Measurements from ENCODE around the gene PTGDS.
A peak's percentile ranks its signal among the peaks of the same experiment; 100 is the strongest.

Gene PTGDS

GRCh38 chr9:136977223-136977622 lies at the start of gene PTGDS:
Gene PTGDS, plus strand, starts transcription at chr9:136977504. Its CDS starts 75 bp downstream, at chr9:136977579.
- no peak for DNase-seq (ENCODE audit: low read depth)

GRCh38 chr9:136928591-136928990 lies 48.7 kb upstream of the PTGDS start:
- DNase-seq (ENCODE audit: low read depth): no peak

GRCh38 chr9:136930014-136930413 lies 47.3 kb upstream of the PTGDS start:
- no peak for DNase-seq (ENCODE audit: low read depth)

DNA sequence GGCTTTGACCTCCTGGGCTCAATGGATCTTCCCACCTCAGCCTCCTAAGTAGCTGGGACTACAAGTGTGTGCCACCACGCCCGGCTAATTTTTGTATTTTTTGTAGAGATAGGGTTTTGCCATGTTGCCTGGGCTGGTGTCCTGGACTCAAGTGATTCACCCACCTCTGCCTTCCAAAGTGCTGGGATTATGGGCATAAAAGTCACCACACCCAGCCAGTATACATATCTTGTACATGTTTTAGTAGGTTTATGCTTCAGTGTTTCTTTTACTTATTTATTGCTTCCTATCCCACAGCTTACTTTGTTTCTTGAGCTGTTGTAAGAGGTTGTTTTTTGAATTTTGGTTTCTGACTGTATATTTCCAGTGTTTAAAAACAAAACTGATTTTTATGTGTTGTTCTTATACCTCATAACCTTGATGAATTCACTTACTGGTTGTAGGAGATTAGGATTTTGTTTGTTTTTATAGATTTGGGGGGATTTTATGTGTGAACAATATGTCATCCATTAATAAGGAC lies 45.6 kb upstream of the PTGDS start:
- DNase-seq (ENCODE audit: low read depth): no peak

DNA sequence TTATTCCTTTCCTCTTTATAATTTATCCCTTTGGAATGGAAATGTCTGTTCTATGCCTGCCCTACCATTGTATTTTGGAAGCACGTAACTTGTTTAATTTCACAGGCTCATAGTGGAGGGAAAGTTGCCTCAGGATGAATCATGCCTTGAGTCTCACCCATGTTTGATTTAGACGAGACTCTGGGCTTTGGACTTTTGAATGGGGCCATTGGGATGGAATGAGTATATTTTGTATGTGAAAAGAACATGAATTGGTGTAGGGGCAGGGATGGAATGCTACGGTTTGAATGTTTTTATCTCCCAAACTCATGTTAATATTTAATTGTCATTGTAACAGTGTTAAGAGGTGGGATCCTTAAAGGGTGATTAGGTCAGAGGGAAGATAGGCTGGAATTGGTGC lies 43.0 kb upstream of the PTGDS start:
- DNase-seq (ENCODE audit: low read depth): no peak

DNA sequence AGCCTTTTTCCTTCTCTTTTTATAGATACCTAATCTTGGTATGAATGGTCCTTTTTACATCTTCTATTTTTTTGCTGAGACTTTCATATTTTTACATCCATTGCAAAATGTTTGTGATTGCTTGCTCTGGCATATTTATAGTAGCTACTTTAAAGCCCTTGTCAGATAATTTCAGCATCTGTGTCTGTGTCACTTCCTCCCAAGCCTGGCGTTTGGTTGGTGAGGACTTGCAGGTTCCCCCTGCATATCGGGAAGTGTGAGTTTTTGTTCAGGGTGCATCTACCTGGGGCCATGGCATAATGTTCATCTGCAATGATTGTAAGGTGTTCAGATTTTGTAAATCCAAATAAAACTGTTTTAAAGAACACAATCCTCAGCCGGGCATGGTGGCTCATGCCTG lies 41.7 kb upstream of the PTGDS start:
- no peak for DNase-seq (ENCODE audit: low read depth)

GRCh38 chr9:136936645-136937170 lies 40.6 kb upstream of the PTGDS start:
- no peak for DNase-seq (ENCODE audit: low read depth)

GRCh38 chr9:136937186-136938001 lies 39.9 kb upstream of the PTGDS start:
- no peak for DNase-seq (ENCODE audit: low read depth)

DNA sequence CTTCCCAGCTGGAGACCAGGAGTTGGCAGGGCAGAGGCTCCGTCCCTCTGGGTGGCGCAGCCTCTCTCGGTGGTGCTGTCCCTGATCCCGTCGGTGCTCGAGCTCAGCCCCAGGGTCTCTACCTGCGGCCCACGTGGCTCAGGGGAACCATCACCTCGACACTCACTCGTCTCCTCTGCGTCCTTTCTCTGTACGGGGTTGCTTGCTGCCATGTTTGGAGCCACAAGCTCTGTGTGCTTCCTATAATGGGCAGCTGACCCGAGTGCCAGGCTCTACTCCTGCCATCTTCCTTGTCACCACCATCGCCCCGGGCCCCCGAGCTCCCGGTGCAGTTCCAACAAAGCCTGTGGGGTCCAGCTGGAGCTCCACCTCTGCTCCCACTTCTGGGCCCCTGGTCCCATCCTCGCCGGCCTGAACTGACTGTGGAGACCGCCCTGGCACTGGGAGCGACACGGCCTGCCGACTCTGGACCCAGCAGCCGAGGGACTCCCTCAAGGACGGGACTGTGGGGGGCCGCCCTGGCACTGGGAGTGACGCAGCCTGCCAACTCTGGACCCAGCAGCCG lies 37.8 kb upstream of the PTGDS start:
- DNase-seq (ENCODE audit: low read depth): no peak

DNA sequence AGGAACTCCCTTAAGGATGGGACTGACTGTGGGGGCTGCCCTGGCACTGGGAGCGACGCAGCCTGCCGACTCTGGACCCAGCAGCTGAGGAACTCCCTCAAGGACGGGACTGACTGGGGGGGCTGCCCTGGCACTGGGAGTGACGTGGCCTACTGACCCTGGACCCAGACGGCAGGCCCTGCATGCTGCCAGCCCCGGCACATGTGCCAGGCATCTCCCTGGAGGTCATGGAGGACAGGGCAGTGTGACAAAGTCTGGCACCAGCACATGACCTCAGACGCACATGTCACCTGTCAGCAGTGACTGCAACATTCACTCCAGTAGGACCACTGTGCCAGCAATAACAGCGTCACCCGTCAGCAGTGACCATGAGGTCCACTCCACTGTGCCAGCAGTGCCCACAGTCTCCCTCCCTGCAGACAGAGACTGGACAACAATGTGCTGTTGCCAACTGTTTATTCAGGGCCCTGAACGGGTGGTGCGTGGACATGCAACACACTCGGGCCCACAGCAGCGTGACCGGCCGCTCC lies 37.2 kb upstream of the PTGDS start:
- no peak for DNase-seq (ENCODE audit: low read depth)

DNA sequence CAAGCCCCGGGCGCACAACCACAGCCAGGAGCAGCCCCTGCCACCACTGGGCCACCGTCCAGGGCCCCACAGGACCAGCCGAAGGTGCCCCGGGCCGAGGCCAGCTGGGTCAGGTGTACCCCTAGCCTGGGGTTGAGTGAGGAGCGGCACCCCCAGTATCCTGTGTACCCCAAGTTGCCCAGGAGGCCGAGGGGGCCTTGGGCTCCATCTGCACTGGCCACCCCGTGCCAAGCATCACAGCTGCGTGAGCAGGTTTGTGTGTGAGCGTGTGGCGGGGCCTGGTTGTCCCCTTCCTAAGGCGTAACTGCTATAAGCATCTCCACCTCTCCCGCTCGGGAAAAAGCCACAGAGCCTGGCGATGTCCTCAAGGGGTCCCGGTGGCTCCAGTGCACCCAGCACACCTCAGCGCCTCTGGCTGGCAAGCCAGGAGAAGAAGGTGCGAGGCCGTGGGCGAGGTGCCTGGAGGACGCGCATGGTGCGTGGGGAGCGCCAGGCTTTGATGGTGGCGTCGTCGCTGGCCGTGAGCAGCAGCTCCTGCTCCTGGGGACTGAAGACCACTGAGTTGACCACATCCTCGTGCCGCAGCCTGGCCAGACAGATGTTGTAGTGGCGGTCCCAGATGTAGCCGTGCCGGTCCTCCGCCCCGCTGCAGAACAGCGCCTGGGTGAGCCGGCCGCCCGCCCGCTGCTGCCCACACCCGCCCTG lies 36.6 kb upstream of the PTGDS start:
- no peak for DNase-seq (ENCODE audit: low read depth)

- DNase-seq (ENCODE audit: low read depth): no peak
Observed at GRCh38 chr9:136941231-136942111, 35.8 kb upstream of the PTGDS start.

GRCh38 chr9:136942112-136942880 lies 35.0 kb upstream of the PTGDS start:
- DNase-seq (ENCODE audit: low read depth): no peak

DNA sequence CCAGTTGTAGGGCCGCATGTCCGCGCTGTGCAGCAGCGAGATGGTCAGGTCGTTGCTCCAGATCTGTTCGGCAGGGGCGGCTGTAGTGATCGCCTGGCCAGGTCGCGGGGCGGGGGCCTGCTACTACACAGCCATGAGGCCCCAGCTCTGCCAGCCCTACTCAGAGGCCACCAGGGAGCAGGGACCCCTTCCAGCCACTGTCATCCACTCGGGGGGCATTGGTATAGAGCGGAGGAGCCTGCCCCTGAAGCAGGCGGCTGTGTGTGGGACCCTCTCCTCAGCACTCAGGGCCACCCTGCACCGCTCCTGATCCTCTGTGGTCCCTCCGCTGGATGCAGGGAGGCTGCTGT lies 34.4 kb upstream of the PTGDS start:
- no peak for DNase-seq (ENCODE audit: low read depth)

GRCh38 chr9:136943291-136944211 lies 33.8 kb upstream of the PTGDS start:
- no peak for DNase-seq (ENCODE audit: low read depth)

- no peak for DNase-seq (ENCODE audit: low read depth)
Observed at GRCh38 chr9:136944212-136944518, 33.1 kb upstream of the PTGDS start.

DNA sequence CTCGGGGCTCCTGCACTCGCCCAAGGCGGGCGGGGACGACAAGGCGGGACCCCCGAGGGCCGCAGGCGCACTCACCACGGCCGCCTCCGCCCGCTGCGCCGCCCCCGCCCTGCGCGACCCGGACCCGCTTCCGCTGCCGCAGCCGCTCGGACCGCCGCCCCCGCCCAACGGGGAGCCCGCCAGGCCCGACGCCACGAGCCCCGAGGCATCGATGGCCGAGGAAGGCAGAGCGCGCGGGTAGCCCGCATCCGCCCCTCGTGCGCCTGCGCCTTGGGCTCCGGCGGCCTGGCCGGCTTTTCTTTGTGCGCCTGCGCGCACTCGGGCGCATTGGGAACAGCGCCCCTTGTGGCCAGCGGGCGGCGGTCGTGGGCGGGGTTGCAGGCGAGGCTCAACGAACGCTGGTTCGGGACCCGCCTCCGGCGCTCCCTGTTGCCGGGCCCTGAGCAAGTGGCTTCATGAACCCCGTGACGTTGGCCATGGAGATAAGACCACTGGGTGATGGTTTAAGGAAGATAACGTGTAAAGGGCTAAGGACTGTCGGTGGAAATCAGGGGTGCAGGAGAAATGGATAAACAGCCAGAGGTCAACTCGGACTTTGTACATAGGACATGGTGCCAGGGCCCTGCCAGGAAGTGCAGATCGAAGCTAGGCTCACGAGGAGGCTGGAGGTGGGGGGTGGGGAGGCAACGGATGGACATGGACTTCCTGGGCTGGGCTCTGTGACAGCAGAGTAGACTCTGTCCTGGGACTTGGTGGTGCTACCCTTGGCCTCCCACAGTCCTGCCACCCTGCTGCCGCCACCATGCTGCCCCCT lies 32.6 kb upstream of the PTGDS start, which contains the start of the genes C8G and FBXW5:
TSS of gene C8G (plus strand) at position 725 of the 814 bp plus-strand sequence. CDS start at position 803, 78 bp downstream.
TSS of gene FBXW5 (minus strand) at position 220 of the 814 bp plus-strand sequence. CDS start 655 bp downstream, outside the sequence.
- peak; percentile 88 for DNase-seq (ENCODE audit: low read depth)

Measured in T-helper 22 cell (primary cell).